ENCODE data around the gene NDNF.
A peak's percentile ranks its signal among the peaks of the same experiment; 100 is the strongest.

Gene NDNF, protein sequence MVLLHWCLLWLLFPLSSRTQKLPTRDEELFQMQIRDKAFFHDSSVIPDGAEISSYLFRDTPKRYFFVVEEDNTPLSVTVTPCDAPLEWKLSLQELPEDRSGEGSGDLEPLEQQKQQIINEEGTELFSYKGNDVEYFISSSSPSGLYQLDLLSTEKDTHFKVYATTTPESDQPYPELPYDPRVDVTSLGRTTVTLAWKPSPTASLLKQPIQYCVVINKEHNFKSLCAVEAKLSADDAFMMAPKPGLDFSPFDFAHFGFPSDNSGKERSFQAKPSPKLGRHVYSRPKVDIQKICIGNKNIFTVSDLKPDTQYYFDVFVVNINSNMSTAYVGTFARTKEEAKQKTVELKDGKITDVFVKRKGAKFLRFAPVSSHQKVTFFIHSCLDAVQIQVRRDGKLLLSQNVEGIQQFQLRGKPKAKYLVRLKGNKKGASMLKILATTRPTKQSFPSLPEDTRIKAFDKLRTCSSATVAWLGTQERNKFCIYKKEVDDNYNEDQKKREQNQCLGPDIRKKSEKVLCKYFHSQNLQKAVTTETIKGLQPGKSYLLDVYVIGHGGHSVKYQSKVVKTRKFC

GRCh38 chr4:121072224-121073003 lies at the start of gene NDNF:
TSS of gene NDNF (minus strand) at chr4:121072535. CDS start at chr4:121045837, 26,698 bp downstream.
- DNase-seq, result peak; percentile 18

- DNase-seq, result no peak
Observed at GRCh38 chr4:121119715-121120114, 47.4 kb upstream of the NDNF start.

- no peak for DNase-seq
Observed at GRCh38 chr4:121118344-121118743, 46.0 kb upstream of the NDNF start.

GRCh38 chr4:121114756-121115155 lies 42.4 kb upstream of the NDNF start:
- no peak for DNase-seq

DNA sequence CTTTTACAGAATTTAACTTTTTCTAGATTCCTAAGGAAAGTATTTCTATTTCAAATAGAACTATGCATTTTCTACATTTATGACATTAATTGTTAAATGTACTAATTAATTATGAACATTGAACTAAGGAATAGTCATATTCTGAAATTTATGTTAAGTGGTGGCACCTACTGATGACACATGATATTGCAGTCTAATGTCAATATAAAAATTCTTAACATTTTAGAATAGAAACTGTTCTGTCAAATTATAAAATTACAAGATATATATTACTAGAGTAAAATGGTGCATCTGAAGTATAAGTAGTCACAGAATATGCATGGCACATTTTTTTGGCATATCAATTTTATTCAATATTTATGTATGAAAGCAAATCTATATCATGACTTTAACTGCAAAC lies 40.2 kb upstream of the NDNF start:
- DNase-seq, result no peak

- DNase-seq, result no peak
Observed at GRCh38 chr4:121108557-121108956, 36.2 kb upstream of the NDNF start.

DNA sequence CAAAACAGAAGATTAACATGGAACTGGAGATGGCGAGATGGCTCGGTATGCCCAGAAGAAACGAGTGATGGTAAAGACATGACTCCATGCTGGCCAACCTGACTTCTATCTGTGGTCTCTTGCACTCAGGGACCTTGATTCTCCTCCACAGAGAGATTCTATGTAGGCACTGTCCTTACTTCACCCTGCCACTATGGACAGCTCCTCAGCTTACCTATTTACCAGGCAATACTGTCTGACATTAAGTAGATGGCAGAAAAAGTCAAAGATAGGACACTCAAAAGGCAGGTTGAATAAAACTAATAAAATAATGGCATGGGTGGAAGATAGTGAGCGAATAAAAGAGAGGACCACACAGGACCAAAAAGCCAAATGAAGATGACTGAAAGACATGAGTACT lies 35.2 kb upstream of the NDNF start:
- DNase-seq, result no peak

DNA sequence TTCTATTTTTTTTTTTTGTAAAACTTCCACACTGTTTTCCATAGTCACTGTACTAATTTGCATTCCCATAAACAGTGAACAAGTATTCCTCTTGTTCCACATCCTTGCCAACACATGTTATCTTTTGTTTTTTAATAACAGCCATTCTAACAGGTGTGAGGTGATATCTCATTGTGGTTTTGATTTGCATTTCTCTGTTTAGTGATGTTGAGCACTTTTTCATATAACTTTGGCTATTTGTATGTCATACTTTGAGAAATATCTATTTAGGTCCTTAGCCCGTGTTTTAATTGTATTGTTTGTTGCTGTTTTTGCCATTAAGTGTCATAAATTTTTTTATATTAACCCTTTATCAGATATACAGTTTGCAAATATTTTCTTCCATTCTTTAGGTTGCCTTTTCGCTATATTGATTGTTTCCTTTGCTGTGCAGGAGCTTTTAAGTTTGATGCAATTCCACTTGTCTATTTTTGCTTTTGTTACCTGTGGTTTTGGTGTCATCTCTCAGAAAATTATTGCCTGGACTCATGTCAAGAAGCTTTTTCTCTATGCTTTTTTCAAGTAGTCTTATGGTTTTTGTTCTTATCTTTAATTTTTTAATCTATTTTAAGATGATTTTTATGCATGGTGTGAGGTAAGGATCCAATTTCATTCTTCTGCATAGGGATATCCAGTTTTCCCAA lies 27.9 kb upstream of the NDNF start:
- no peak for DNase-seq

DNA sequence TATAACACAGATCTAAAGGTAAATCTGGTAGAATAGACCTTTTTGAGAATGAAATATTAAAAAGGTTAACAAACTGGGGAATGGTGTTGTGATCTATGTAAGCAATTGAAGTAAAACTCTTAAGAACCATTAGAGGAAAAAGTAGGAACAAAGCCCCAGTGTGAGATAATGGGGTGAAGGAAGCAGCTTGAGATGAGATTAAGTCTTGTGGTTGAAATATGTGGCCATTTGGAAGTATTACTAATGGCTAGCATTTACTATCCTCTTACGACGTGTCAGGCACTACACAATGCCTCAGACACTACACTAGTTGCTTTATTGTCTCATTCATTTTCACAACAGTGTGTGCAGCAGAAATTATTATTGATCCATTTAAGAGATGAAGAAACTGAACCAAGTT lies 25.9 kb upstream of the NDNF start:
- no peak for DNase-seq

DNA sequence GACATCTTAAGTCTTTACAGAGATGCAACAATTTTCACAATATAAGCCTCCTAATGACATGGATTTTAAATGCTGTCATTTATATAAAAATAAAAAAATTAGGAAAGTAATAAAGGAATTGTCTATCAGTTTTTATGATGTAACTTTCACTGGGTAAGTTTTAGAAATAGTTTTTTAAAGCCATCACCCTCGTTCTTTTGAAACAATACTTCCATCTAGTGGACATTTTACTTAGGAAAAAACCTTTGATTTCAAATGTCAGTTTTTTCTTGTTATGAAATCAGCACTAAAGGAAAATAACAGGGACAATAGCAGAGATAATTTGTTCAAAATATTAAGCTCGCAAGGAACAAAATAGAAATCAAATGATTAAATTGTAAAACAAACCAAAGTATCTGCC lies 24.3 kb upstream of the NDNF start:
- DNase-seq, result peak; percentile 5

GRCh38 chr4:121096191-121096590 lies 23.9 kb upstream of the NDNF start:
- DNase-seq, result no peak

- DNase-seq, result no peak
Observed at GRCh38 chr4:121094297-121094966, 22.1 kb upstream of the NDNF start.

GRCh38 chr4:121093261-121093660 lies 20.9 kb upstream of the NDNF start:
- no peak for DNase-seq

DNA sequence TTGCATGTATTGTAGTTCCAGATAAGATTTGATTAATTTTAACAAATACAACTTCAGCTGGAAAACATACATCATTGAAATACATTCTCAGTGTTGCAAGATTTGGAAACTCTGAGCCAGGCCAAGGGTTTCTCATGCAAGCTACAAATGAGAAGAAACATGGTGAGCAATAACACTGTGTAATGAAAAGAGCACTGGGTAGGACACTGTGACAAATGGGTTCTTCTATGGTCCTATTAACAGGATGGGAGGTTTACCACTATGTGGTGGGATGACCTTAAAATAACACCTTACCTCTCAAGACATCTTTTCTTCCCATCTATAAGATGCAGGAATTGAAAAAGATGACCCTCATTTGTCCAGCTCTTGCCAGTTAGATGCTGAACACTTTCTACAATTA lies 19.6 kb upstream of the NDNF start:
- DNase-seq, result no peak

- DNase-seq, result no peak
Observed at GRCh38 chr4:121088867-121089266, 16.5 kb upstream of the NDNF start.

DNA sequence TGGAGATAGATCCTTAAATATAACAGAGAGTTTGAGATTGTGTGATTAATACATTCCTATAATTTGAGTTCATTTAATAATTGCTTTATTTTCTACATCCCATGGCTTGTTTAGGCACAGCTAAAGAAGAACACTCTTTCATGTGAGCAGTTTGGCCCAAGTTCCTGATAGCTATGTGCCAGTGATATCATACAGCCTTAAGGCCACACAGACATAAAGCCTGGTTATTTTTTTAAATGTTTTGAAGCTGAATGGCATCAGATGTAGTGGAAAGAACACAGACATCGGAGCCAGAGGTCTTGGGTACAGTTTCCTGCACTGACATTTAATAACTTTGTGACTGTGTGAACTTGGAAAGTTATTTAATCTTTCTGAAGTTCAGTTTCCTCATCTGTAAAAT lies 7.0 kb upstream of the NDNF start:
- DNase-seq, result no peak

- no peak for DNase-seq
Observed at GRCh38 chr4:121077496-121077895, 5.2 kb upstream of the NDNF start.

DNA sequence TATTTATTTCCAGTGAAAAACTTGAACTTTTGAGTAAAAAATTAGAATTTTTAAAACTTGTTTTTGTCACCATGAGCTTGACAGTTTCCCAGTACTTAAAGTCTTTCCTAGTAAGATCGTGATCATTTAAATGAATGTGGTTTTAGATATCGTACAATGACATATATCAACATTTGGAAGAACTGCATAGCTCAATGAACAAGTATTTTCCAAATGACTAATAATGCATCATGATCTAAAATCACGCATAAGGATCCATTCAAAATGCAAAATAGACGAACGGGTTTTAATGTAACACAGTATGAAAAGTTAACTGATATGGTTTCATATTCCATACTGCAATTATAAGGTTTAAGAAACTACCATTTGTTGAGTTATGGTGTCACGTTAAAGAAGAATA lies 4.1 kb upstream of the NDNF start:
- no peak for DNase-seq

DNA sequence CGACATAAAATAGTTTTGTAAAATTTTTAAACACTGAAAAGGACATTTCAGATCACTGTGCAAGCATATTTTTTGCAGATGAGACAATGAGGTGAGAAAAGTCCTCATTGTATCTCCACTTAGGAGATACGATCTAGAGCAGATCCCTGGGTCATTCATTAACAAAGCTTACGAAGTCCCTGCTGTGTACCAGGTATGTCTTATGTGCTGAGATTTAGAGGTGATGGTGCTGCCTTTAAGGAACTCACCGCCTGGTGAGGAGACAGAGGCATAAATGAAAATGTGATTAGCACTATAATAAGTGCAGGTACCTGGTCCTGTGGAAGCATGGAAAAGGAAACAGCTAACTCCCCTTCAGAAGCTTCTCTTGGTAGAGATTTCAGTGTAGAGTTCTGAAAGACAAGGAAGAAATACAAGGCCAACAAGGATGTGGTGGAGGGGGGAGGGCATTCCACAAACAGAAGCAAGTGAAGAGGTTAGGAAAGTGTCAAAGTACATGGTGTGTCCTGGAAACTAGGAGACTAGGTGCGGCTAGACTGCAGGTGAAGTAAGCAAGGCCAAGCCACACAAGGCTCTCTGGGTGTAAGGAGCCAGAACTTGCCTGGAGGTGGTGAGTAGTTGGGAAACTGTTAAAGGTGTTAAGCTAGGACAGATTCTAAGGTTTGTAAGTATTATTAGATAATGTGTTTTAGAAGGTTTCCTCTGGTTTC lies 1.5 kb upstream of the NDNF start:
- DNase-seq, result no peak

DNA sequence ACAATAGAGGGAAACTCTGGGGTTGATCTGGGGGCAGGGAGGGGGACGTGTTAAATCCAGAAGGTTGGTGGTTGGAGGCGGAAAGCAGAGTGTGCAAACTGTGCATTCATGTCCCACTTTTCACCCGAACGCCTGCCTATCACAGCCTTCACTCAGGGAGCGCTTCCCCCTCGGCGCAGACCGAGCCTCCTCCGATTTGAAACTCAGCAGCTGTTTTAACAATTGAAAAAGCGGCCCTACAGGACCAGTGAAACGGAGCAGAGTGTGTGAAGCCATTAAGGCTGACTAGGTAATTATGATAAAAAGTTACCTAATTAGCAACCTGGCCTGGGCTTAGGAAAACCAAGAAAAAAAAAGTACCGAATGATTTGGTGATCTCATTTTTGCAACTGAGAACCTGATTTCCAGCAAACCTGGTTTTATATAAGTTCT lies 685 bp upstream of the NDNF start:
- no peak for DNase-seq

DNA sequence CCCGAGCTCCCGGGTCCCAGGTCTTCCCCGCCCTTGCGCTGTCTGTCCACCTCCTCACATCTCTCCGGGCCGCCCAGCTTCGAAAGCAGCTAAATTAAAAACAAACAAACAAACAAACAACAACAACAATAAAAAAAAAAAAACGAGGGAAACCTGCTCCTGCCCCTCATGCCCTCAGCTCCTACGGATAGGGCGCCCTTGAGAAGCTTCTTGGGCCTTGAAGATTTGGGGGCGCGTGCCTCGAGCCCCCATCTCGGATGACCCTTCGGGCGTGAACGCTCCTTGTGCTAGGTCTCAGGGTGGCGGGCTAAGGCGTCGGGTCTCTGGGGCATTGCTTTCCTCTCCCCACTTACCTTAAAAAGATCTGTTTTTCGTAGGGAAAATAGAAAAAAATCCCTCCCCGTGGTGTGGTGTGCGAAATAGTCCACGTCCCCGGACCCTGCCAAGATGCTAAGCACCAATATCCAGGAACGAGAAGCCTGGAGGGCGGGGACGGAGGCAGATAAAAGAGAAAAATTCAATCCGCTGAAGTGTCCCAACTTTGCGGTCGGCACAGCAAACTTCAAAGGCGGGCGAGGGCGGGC lies 603 bp downstream of the NDNF start:
- DNase-seq, result no peak
